GM12874 (cell line): ENCODE data around the gene DNAJA1.

ENCODE experiments used
- TF ChIP-seq, protein P1 (sequence below): IDR thresholded peaks from 2 replicates; pipeline ENCODE4 v1.5.1; 2011; ENCODE audit warnings: low read depth, mild to moderate bottlenecking, control low read depth, low read length, moderate library complexity; ENCODE audit not compliant: insufficient read depth

Gene DNAJA1

GRCh38 chr9:33080534-33080933 lies 55.5 kb downstream of the DNAJA1 start:
- TF ChIP-seq, protein P1, sequence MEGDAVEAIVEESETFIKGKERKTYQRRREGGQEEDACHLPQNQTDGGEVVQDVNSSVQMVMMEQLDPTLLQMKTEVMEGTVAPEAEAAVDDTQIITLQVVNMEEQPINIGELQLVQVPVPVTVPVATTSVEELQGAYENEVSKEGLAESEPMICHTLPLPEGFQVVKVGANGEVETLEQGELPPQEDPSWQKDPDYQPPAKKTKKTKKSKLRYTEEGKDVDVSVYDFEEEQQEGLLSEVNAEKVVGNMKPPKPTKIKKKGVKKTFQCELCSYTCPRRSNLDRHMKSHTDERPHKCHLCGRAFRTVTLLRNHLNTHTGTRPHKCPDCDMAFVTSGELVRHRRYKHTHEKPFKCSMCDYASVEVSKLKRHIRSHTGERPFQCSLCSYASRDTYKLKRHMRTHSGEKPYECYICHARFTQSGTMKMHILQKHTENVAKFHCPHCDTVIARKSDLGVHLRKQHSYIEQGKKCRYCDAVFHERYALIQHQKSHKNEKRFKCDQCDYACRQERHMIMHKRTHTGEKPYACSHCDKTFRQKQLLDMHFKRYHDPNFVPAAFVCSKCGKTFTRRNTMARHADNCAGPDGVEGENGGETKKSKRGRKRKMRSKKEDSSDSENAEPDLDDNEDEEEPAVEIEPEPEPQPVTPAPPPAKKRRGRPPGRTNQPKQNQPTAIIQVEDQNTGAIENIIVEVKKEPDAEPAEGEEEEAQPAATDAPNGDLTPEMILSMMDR = no peak

GRCh38 chr9:33081128-33081851 lies 56.2 kb downstream of the DNAJA1 start:
- TF ChIP-seq, protein P1 = peak; percentile 63

DNA sequence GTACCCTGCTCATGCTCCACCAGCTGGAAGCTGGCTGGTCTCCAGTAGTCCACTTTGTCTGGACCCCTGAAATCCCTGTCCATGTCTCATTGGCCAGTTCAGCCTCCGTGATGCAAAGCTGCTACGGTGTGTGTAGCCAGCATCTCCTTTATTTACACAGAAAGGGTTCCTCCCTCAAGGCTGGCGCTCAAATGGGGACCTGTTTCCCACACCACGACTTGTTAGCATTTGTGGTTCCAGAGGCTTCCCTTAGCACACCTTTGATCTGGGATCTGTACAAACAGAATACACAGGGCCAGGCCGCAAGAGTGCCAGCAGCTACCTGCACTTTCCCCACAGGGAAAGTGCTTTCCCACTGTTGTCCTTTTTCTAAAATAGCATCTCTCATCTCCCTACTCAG lies 57.1 kb downstream of the DNAJA1 start:
- TF ChIP-seq, protein P1 = no peak

DNA sequence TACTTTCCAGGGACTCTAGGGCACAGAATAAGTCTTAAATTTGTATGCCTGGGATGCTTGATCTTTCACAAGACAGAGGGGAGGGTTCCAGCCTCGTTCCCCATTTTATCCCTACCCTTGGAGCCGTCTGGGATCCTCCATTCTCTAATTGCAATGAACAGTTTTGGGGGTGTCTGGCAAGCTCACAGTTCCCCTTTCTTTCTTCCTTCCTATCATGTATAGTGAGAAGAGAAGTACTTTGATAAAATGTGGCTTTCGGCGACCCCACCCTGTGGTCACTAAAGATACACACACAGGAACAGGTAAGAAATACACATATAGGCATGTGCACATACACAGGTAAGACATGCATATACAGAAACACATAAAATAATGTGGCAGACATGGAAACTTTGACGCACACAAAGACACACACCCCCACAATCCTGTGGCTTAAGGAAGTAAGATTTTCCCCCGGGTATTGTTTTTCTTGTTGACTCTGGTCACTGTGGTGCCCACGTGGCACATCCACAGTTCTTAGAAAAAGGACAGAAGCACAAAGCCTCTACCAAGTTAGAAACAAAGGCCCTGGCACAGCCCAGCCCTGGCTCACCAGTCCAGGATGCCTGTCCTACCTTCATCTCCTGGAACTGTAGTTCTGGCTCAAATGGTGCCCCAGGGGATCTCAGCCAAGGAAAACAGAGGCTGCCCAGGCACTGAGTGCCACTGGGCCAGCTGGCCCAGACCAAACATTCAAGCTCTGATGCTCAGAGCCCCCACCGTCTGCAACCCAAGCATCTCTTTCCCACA lies 57.7 kb downstream of the DNAJA1 start:
- TF ChIP-seq, protein P1 = no peak
